HEK293T (cell line): ENCODE data around the gene PGAP1.

ENCODE experiments used
- ARNT ChIP-seq: fragments of 450-650 bp; IDR thresholded peaks from 2 replicates; pipeline ENCODE4 v1.6.1; 2017; ENCODE audit warnings: mild to moderate bottlenecking
- FOXA1 ChIP-seq: fragments of 450-650 bp; IDR thresholded peaks from 2 replicates; pipeline ENCODE4 v1.6.1; 2016; ENCODE audit warnings: mild to moderate bottlenecking

DNA sequence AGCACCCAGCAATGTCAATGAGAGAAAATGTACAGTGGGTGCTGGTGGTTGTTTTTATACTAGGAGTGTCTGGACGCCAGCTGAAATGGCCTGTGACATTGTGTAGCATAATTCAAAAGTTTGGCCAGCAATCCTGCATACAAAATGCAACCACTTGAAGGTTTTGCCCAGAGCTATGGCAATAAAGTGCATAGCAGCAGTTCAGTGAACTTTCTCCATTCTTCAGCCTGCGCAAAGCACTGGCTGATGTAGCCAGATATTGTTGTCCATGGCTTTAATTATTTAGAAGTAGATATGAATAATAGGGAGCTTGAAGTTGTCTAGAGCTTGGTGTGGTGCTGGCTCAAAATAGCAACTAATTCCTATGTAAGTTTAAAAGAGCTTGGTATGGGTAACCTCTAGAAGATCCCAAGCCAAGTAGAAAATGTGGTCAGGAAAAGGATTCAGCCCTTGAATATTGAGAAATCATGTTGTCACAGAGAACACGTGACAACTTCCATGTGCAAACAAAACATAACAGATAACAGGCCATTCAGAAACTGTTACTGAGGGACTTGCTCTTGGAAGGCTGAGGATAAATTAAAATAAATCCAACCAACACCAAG, 33.3 kb upstream of the PGAP1 start:
- TF ChIP-seq ARNT = no peak
- no peak for TF ChIP-seq FOXA1
